ENCODE data around the gene VWA5B1.
"Not testable (repeated sequence)": the region's sequence is repeated elsewhere in the genome, so short reads cannot be mapped to it uniquely, and the experiment has no call there.

Gene VWA5B1

DNA sequence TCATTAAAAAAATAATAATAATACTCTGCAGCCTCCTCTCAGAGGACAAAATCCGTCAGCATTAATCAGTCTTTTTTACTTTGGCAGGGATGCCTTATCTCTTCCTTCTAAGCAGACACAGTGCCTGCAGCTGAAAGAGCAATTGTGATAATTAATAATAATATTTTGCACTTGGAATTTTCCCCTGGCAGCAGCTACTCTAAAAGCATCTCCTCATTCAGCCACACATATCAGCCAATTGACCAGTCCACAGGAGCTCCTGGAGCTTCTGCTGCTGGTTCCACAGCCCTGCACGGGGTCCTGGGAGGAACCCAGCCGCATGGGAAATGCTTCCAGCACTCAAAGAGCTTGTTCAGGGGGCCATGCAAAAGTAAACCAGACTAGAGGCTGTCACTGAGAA, 31.0 kb upstream of the VWA5B1 start:
- H3K9me3 ChIP-seq (ENCODE audit: insufficient read depth, low read length), result no peaks in the 10 kb centered on the region
- no peaks in the 10 kb centered on the region for H3K36me3 ChIP-seq (ENCODE audit: insufficient read depth, insufficient read length, low read length)
- H3K27me3 ChIP-seq (ENCODE audit: insufficient read depth, insufficient read length), result no peaks in the 10 kb centered on the region
- H3K9ac ChIP-seq (ENCODE audit: insufficient read length, low read depth), result no peak overlapping the region
- no peak overlapping the region for H3K4me3 ChIP-seq (ENCODE audit: insufficient read length, low read depth)
- TF ChIP-seq ZNF274 (IDR thresholded peaks at IDR 0.05; ENCODE audit: low read depth, low read length), result no peak
- no peak for TF ChIP-seq SUZ12 (IDR thresholded peaks at IDR 0.05; ENCODE audit: extremely low read depth, insufficient read depth, insufficient read length)
- no peak for TF ChIP-seq YY1 (IDR thresholded peaks at IDR 0.05; ENCODE audit: insufficient read depth, insufficient read length)
- no peak for DNase-seq (ENCODE audit: low read depth, low spot score)
- H3K4me1 ChIP-seq (ENCODE audit: insufficient read depth, insufficient read length), result no peaks in the 10 kb centered on the region

DNA sequence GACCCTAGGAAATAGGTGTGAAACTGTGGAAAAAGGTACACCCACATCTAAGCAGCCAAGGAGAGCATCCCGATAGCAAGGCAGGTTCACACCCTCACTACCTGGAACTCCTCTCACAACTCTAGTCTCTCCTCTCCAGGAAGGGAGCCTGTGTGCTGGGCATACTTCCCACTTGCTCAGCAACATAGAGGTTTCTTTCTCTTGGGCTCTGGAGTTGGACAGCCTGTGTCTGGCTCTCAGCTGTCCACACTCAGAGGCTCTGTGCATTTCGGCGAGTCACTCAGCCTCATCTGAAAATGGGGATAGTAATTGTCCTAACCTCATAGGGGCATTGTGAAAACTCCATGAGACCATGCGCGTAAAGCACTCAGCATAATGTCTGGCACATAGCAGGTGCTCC, 29.6 kb upstream of the VWA5B1 start:
- Histone ChIP-seq H3K9me3 (ENCODE audit: insufficient read depth, low read length) (no peaks in the 10 kb centered on the region), H3K27me3 (ENCODE audit: insufficient read depth, insufficient read length) (no peaks in the 10 kb centered on the region), H3K9ac (ENCODE audit: insufficient read length, low read depth) (no peak overlapping the region), H3K36me3 (ENCODE audit: insufficient read depth, insufficient read length, low read length) (no peaks in the 10 kb centered on the region), H3K4me1 (ENCODE audit: insufficient read depth, insufficient read length) (no peaks in the 10 kb centered on the region), H3K4me3 (ENCODE audit: insufficient read length, low read depth) (no peak overlapping the region)
- no peak for DNase-seq (ENCODE audit: low read depth, low spot score)
- no peak for TF ChIP-seq YY1 (IDR thresholded peaks at IDR 0.05; ENCODE audit: insufficient read depth, insufficient read length)
- no peak for TF ChIP-seq ZNF274 (IDR thresholded peaks at IDR 0.05; ENCODE audit: low read depth, low read length)
- TF ChIP-seq SUZ12 (IDR thresholded peaks at IDR 0.05; ENCODE audit: extremely low read depth, insufficient read depth, insufficient read length), result no peak

GRCh38 chr1:20262810-20263534, 27.7 kb upstream of the VWA5B1 start:
- Histone ChIP-seq H3K9me3 (ENCODE audit: insufficient read depth, low read length) (no peaks in the 10 kb centered on the region), H3K9ac (ENCODE audit: insufficient read length, low read depth) (no peak overlapping the region), H3K36me3 (ENCODE audit: insufficient read depth, insufficient read length, low read length) (no peaks in the 10 kb centered on the region), H3K27me3 (ENCODE audit: insufficient read depth, insufficient read length) (no peaks in the 10 kb centered on the region), H3K4me1 (ENCODE audit: insufficient read depth, insufficient read length) (no peaks in the 10 kb centered on the region), H3K4me3 (ENCODE audit: insufficient read length, low read depth) (no peak overlapping the region)
- TF ChIP-seq ZNF274 (IDR thresholded peaks at IDR 0.05; ENCODE audit: low read depth, low read length), result no peak
- TF ChIP-seq SUZ12 (IDR thresholded peaks at IDR 0.05; ENCODE audit: extremely low read depth, insufficient read depth, insufficient read length), result no peak
- no peak for TF ChIP-seq YY1 (IDR thresholded peaks at IDR 0.05; ENCODE audit: insufficient read depth, insufficient read length)
- no peak for DNase-seq (ENCODE audit: low read depth, low spot score)

DNA sequence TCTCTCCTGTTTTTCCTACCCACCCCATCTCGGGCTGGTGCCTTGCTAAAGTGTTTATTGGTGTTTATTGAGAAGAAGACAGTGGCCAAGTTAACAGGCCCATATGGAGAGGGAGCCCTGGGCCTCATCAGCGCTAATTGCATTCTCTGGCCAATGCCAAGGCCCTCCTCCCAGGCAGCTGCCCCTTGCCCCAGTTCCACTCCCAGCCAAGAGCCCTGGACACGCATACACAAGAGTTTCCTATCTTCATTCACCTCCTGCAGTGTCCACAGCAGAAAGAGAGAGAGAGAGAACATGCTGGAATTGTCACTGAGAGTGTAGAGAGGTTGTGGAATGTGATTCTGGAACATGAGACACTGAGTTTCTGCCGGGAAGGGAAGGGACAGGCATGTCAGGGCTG, 25.4 kb upstream of the VWA5B1 start:
- Histone ChIP-seq H3K9ac (ENCODE audit: insufficient read length, low read depth) (no peak overlapping the region), H3K9me3 (ENCODE audit: insufficient read depth, low read length) (no peaks in the 10 kb centered on the region), H3K36me3 (ENCODE audit: insufficient read depth, insufficient read length, low read length) (no peaks in the 10 kb centered on the region), H3K4me1 (ENCODE audit: insufficient read depth, insufficient read length) (no peaks in the 10 kb centered on the region), H3K27me3 (ENCODE audit: insufficient read depth, insufficient read length) (no peaks in the 10 kb centered on the region), H3K4me3 (ENCODE audit: insufficient read length, low read depth) (no peak overlapping the region)
- TF ChIP-seq SUZ12 (IDR thresholded peaks at IDR 0.05; ENCODE audit: extremely low read depth, insufficient read depth, insufficient read length) (no peak), ZNF274 (IDR thresholded peaks at IDR 0.05; ENCODE audit: low read depth, low read length) (no peak), YY1 (IDR thresholded peaks at IDR 0.05; ENCODE audit: insufficient read depth, insufficient read length) (no peak)
- DNase-seq (ENCODE audit: low read depth, low spot score), result no peak

GRCh38 chr1:20266141-20266540, 24.5 kb upstream of the VWA5B1 start:
- no peak overlapping the region for H3K9ac ChIP-seq (ENCODE audit: insufficient read length, low read depth)
- no peaks in the 10 kb centered on the region for H3K36me3 ChIP-seq (ENCODE audit: insufficient read depth, insufficient read length, low read length)
- H3K4me1 ChIP-seq (ENCODE audit: insufficient read depth, insufficient read length), result no peaks in the 10 kb centered on the region
- H3K9me3 ChIP-seq (ENCODE audit: insufficient read depth, low read length), result no peaks in the 10 kb centered on the region
- TF ChIP-seq SUZ12 (IDR thresholded peaks at IDR 0.05; ENCODE audit: extremely low read depth, insufficient read depth, insufficient read length) (no peak), YY1 (IDR thresholded peaks at IDR 0.05; ENCODE audit: insufficient read depth, insufficient read length) (no peak), ZNF274 (IDR thresholded peaks at IDR 0.05; ENCODE audit: low read depth, low read length) (no peak)
- no peak overlapping the region for H3K4me3 ChIP-seq (ENCODE audit: insufficient read length, low read depth)
- H3K27me3 ChIP-seq (ENCODE audit: insufficient read depth, insufficient read length), result no peaks in the 10 kb centered on the region
- DNase-seq (ENCODE audit: low read depth, low spot score), result no peak

DNA sequence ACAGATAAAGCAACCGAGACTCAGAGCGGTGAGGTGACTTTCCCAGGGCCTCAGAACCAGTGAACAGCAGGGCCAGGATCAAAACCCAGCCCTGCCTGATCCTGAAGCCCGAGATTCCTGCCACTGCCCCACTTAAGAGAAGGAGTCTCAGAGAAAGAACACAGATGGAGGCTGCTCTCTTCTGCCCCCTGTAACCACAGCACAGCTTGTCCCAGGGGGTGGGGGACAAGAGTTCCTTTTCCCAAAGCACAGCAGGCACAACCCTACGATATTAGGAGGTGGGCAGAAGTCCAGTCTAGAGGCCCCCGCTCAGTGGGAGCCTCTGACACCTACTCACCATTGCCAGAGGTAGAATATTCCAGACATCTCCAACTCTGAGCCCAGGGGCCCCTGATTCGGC, 24.0 kb upstream of the VWA5B1 start:
- DNase-seq (ENCODE audit: low read depth, low spot score), result no peak
- no peak overlapping the region for H3K9ac ChIP-seq (ENCODE audit: insufficient read length, low read depth)
- no peaks in the 10 kb centered on the region for H3K36me3 ChIP-seq (ENCODE audit: insufficient read depth, insufficient read length, low read length)
- TF ChIP-seq ZNF274 (IDR thresholded peaks at IDR 0.05; ENCODE audit: low read depth, low read length), result no peak
- no peak for TF ChIP-seq SUZ12 (IDR thresholded peaks at IDR 0.05; ENCODE audit: extremely low read depth, insufficient read depth, insufficient read length)
- TF ChIP-seq YY1 (IDR thresholded peaks at IDR 0.05; ENCODE audit: insufficient read depth, insufficient read length), result no peak
- no peaks in the 10 kb centered on the region for H3K9me3 ChIP-seq (ENCODE audit: insufficient read depth, low read length)
- no peaks in the 10 kb centered on the region for H3K4me1 ChIP-seq (ENCODE audit: insufficient read depth, insufficient read length)
- no peak overlapping the region for H3K4me3 ChIP-seq (ENCODE audit: insufficient read length, low read depth)
- H3K27me3 ChIP-seq (ENCODE audit: insufficient read depth, insufficient read length), result no peaks in the 10 kb centered on the region

DNA sequence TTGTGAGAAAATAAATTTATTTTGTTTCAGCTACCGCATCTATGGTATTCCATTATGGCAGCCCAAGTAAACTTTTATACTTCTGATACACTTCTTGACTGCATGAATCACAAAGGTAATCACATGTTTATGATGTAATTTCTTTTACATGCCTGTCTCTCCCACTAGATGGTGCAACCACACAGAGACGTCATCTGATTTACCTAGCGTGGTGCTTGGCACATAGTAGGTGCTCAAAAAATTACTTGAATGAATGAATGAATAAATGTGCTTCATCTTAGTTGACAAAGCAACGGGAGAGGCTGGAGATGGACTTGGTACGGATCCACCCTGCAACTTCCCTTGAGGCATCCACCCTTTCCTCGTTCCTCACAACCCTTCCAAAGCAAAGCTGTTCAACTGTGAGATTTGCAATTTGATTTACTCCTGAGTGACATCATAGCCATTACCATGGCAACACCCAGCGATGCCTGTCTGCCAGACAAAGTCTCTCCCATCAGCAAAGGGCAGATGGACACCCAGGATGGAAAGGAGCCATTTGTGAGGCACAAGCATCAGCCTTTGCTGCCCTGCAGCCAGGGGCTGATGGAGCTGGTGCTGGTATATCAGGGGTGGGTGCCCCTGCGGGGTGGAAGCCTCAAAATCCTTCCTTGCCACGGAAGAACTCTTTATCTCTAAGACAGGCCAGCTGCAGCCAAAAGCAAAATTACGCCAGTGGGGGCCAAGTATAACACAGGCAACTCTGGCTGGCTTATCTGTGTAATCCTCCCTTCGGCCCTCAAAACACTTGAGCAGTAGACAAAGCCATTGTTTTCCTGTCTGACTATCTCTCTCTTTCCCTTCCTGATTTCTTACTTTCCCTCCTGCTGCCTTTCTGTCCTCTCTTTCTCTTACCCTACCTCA, 18.9 kb upstream of the VWA5B1 start:
- H3K36me3 ChIP-seq (ENCODE audit: insufficient read depth, insufficient read length, low read length), result no peaks in the 10 kb centered on the region
- TF ChIP-seq SUZ12 (IDR thresholded peaks at IDR 0.05; ENCODE audit: extremely low read depth, insufficient read depth, insufficient read length) (no peak), ZNF274 (IDR thresholded peaks at IDR 0.05; ENCODE audit: low read depth, low read length) (no peak), YY1 (IDR thresholded peaks at IDR 0.05; ENCODE audit: insufficient read depth, insufficient read length) (no peak)

GRCh38 chr1:20273716-20274115, 17.0 kb upstream of the VWA5B1 start:
- not testable (repeated sequence) for H3K4me3 ChIP-seq (ENCODE audit: insufficient read length, low read depth); H3K27me3 ChIP-seq (ENCODE audit: insufficient read depth, insufficient read length); H3K36me3 ChIP-seq (ENCODE audit: insufficient read depth, insufficient read length, low read length); H3K9me3 ChIP-seq (ENCODE audit: insufficient read depth, low read length); H3K4me1 ChIP-seq (ENCODE audit: insufficient read depth, insufficient read length); DNase-seq (ENCODE audit: low read depth, low spot score); H3K9ac ChIP-seq (ENCODE audit: insufficient read length, low read depth)

More for the DNA sequence above, 18.9 kb upstream of the VWA5B1 start:
- H3K4me1 ChIP-seq (ENCODE audit: insufficient read depth, insufficient read length), result no peaks in the 10 kb centered on the region
- DNase-seq (ENCODE audit: low read depth, low spot score), result no peak
- H3K4me3 ChIP-seq (ENCODE audit: insufficient read length, low read depth), result no peak overlapping the region
- H3K9ac ChIP-seq (ENCODE audit: insufficient read length, low read depth), result no peak overlapping the region
- no peaks in the 10 kb centered on the region for H3K9me3 ChIP-seq (ENCODE audit: insufficient read depth, low read length)
- H3K27me3 ChIP-seq (ENCODE audit: insufficient read depth, insufficient read length), result no peaks in the 10 kb centered on the region
